NCI-H2196 (cell line): ENCODE measurements around the gene KIAA0040.

Source experiments
- DNase-seq: peaks from one replicate; lab custom pipeline; 2025; ENCODE audit not compliant: unreplicated experiment; lab: John Stamatoyannopoulos, UW

The KIAA0040 gene

GRCh38 chr1:175145899-175146528 is 46.6 kb downstream of the KIAA0040 start:
- DNase-seq, result no peak

- DNase-seq, result no peak
Observed at GRCh38 chr1:175138579-175138978, 54.0 kb downstream of the KIAA0040 start.

- no peak for DNase-seq
Observed at GRCh38 chr1:175137369-175137768, 55.2 kb downstream of the KIAA0040 start.

- DNase-seq, result no peak
Observed at GRCh38 chr1:175136246-175136645, 56.3 kb downstream of the KIAA0040 start.

- no peak for DNase-seq
Observed at GRCh38 chr1:175134500-175134899, 58.1 kb downstream of the KIAA0040 start.

- DNase-seq, result no peak
Observed at GRCh38 chr1:175133673-175134435, 58.7 kb downstream of the KIAA0040 start.

- DNase-seq, result no peak
Observed at GRCh38 chr1:175132436-175132835, 60.1 kb downstream of the KIAA0040 start.

- DNase-seq, result no peak
Observed at GRCh38 chr1:175131095-175131494, 61.5 kb downstream of the KIAA0040 start.

GRCh38 chr1:175130649-175131045 is 61.9 kb downstream of the KIAA0040 start:
- DNase-seq, result no peak

- no peak for DNase-seq
Observed at GRCh38 chr1:175129997-175130648, 62.5 kb downstream of the KIAA0040 start.

- DNase-seq, result no peak
Observed at GRCh38 chr1:175129644-175129996, 63.0 kb downstream of the KIAA0040 start.

- no peak for DNase-seq
Observed at GRCh38 chr1:175129182-175129581, 63.4 kb downstream of the KIAA0040 start.

- no peak for DNase-seq
Observed at GRCh38 chr1:175128523-175128922, 64.1 kb downstream of the KIAA0040 start.

- no peak for DNase-seq
Observed at GRCh38 chr1:175127565-175127964, 65.0 kb downstream of the KIAA0040 start.

- DNase-seq, result no peak
Observed at GRCh38 chr1:175126347-175126746, 66.2 kb downstream of the KIAA0040 start.

- no peak for DNase-seq
Observed at GRCh38 chr1:175124861-175125260, 67.7 kb downstream of the KIAA0040 start.

GRCh38 chr1:175120511-175120910 is 72.1 kb downstream of the KIAA0040 start:
- DNase-seq, result no peak

GRCh38 chr1:175118375-175119367 is 73.9 kb downstream of the KIAA0040 start:
- no peak for DNase-seq

GRCh38 chr1:175116903-175117302 is 75.7 kb downstream of the KIAA0040 start:
- DNase-seq, result no peak

- no peak for DNase-seq
Observed at GRCh38 chr1:175116210-175116798, 76.3 kb downstream of the KIAA0040 start.

- DNase-seq, result no peak
Observed at GRCh38 chr1:175114996-175115395, 77.6 kb downstream of the KIAA0040 start.
